ENCODE data around the gene CYP27A1.

CYP27A1 gene

DNA sequence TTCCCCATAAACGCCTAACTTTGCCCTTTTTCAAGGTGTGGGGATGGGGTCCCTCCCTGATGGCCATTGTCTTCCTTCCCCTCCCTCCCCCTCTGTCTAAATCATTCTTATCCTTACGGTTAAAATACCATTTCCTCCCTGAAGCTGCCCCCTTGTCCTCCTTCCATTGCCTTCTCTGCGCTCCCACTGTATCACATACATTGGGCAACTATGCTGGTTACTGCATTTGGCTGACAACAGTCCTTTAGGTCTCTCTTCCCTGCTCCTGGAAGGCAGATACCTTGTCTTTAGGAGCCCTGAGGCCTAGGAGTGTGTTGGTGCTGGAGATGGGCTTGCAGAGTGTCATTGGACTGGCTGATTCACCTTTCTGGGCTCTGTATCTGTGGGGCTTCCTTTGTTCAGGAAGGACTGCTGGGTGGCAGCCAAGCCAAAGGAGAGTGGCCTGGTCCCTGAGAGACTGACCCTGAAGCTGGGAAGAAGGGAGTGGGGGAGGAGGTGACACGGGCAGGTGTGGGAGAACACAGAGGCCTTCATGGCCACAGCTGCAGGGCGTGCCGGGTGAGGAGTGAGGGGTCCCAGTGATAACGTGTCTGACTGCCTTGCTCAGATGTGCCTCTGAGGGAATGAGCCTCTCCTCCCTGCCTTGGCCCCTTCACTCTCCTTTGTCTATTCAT is 79.8 kb downstream of the CYP27A1 start:
- DNase-seq: no peak

DNA sequence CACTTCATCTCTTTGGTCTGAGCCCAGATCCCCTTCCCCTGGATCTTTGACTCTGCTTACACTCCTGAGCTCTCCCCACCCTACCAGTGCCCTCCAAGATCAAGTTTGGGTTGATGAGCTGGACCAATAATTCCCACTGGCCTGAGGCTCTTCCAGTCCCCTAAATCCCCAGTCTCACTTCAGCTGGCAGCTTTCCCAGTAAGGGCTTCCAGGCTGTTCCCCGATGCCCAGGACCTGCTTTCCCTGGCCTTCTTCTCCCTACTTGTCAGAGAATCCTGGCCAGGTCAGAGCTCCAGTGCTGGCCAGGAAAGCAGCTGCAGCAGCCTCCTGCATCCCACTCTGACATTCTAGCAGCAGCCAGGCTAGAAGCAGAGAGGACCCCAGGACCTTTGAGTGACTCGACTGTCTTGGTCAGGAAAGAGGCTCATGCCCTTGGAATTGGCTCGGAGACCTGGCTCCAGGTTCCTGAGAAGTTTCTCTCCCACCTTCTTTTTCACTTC is 81.1 kb downstream of the CYP27A1 start:
- no peak for DNase-seq
